Neuronal stem cell (in vitro differentiated cells): ENCODE measurements around the gene CCDC15.
A peak's percentile ranks its signal among the peaks of the same experiment; 100 is the strongest.

Experiments used
- DNase-seq: peaks from one replicate; pipeline ENCODE4 v3.0.0-alpha.2; 2013; ENCODE audit warnings: low spot score
- H2AFZ ChIP-seq: one replicate; pipeline ENCODE4 v1.6.1; 2013; ENCODE audit warnings: mild to moderate bottlenecking, low read length, inconsistent platforms
- H2AK5ac ChIP-seq: 2 replicates; pipeline ENCODE4 v1.6.1; 2013; ENCODE audit warnings: low read depth, mild to moderate bottlenecking, inconsistent platforms, low read length, moderate library complexity, mixed read lengths
- H2BK120ac ChIP-seq: 2 replicates; pipeline ENCODE4 v1.6.1; 2013; ENCODE audit warnings: low read depth, mild to moderate bottlenecking, inconsistent platforms, low read length, moderate library complexity, mixed read lengths
- H2BK12ac ChIP-seq: one replicate; pipeline ENCODE4 v1.6.1; 2013; ENCODE audit warnings: low read length, inconsistent platforms
- H2BK15ac ChIP-seq: 2 replicates; pipeline ENCODE4 v1.6.1; 2013; ENCODE audit warnings: mild to moderate bottlenecking, low read length, inconsistent platforms, mixed read lengths
- H2BK5ac ChIP-seq: one replicate; pipeline ENCODE4 v1.6.1; 2013; ENCODE audit warnings: inconsistent platforms, mild to moderate bottlenecking, low read length, moderate library complexity
- H3K14ac ChIP-seq: one replicate; pipeline ENCODE4 v1.6.1; 2013; ENCODE audit warnings: low read length, inconsistent platforms
- H3K18ac ChIP-seq: 2 replicates; pipeline ENCODE4 v1.6.1; 2013; ENCODE audit warnings: low read length, inconsistent platforms
- H3K23ac ChIP-seq: 2 replicates; pipeline ENCODE4 v1.6.1; 2013; ENCODE audit warnings: low read depth, mild to moderate bottlenecking, mixed read lengths, low read length, inconsistent platforms; ENCODE audit not compliant: poor library complexity
- H3K27ac ChIP-seq: replicated peaks from 3 replicates; pipeline ENCODE4 v1.5.1; 2013; ENCODE audit warnings: low read length, inconsistent platforms
- H3K27me3 ChIP-seq, 3 experiments: 2 replicates each; pipeline ENCODE4 v1.6.1; 2013; ENCODE audit warnings: low read length in 3 of 3, mild to moderate bottlenecking in 2 of 3, inconsistent platforms in 1 of 3, low read depth in 1 of 3, mixed read lengths in 1 of 3, moderate library complexity in 1 of 3; ENCODE audit not compliant: control insufficient read depth in 3 of 3, insufficient read depth in 3 of 3
- H3K36me3 ChIP-seq, 2 donors: replicated peaks in 1 of 2; 2 replicates each; pipeline ENCODE4 v1.6.1; 2013; ENCODE audit warnings: low read length in 2 of 2; ENCODE audit not compliant: control insufficient read depth in 2 of 2, insufficient read depth in 2 of 2
- H3K4ac ChIP-seq: 2 replicates; pipeline ENCODE4 v1.6.1; 2013; ENCODE audit warnings: inconsistent platforms, mild to moderate bottlenecking, low read length, moderate library complexity
- H3K4me1 ChIP-seq, 2 donors: 1 replicate in 1 of 2; 2 replicates in 1 of 2; pipeline ENCODE4 v1.6.1; 2013; ENCODE audit warnings: low read length in 2 of 2, low read depth in 1 of 2; ENCODE audit not compliant: control insufficient read depth in 2 of 2, insufficient read depth in 1 of 2
- H3K4me2 ChIP-seq: one replicate; pipeline ENCODE4 v1.6.1; 2013; ENCODE audit warnings: mild to moderate bottlenecking, low read length, inconsistent platforms; ENCODE audit not compliant: insufficient read depth, poor library complexity, severe bottlenecking
- H3K4me3 ChIP-seq, 2 donors: 2 replicates each; pipeline ENCODE4 v1.5.1; 2013; ENCODE audit warnings: low read length in 2 of 2, mild to moderate bottlenecking in 2 of 2, inconsistent platforms in 1 of 2, moderate library complexity in 1 of 2
- H3K79me1 ChIP-seq: one replicate; pipeline ENCODE4 v1.6.1; 2013; ENCODE audit warnings: low read depth, mild to moderate bottlenecking, inconsistent platforms, low read length, moderate library complexity
- H3K9ac ChIP-seq: one replicate; pipeline ENCODE4 v1.6.1; 2013; ENCODE audit warnings: mild to moderate bottlenecking, low read depth, low read length, inconsistent platforms; ENCODE audit not compliant: poor library complexity
- H3K9me3 ChIP-seq, 2 donors: replicated peaks in 1 of 2; 2 replicates each; pipeline versions ENCODE3 to v1.6.1; 2013; ENCODE audit warnings: low read length in 2 of 2, mild to moderate bottlenecking in 2 of 2, inconsistent platforms in 1 of 2, low read depth in 1 of 2, mixed read lengths in 1 of 2, moderate library complexity in 1 of 2; ENCODE audit not compliant: control insufficient read depth in 2 of 2, insufficient read depth in 1 of 2
- H4K8ac ChIP-seq: one replicate; pipeline ENCODE4 v1.6.1; 2013; ENCODE audit warnings: low read depth, mild to moderate bottlenecking, inconsistent platforms, low read length, moderate library complexity
- H4K91ac ChIP-seq: one replicate; pipeline ENCODE4 v1.6.1; 2013; ENCODE audit warnings: low read length, low read depth, mild to moderate bottlenecking, inconsistent platforms; ENCODE audit not compliant: poor library complexity
- WGBS, 2 donors: extraction: QIAGEN DNeasy Blood & Tissue Kit; methylation state at CpG; one replicate each; pipeline ENCODE4 v1.1.7; 2013; ENCODE audit warnings: missing lambda C conversion rate in 2 of 2, mixed read lengths in 1 of 2; ENCODE audit not compliant: insufficient read length in 2 of 2, insufficient replicate concordance in 1 of 2; ENCODE audit errors: extremely low coverage in 2 of 2; 5-methylcytosine and 5-hydroxymethylcytosine counted together

Gene CCDC15

GRCh38 chr11:124930799-124931198, 23.2 kb upstream of the CCDC15 start:
- H2BK15ac ChIP-seq = no peak overlapping the region

GRCh38 chr11:124934862-124935547, 19.0 kb upstream of the CCDC15 start:
- no peak overlapping the region for H3K18ac ChIP-seq
- H2BK5ac ChIP-seq = no peak overlapping the region
- no peak overlapping the region for H2BK12ac ChIP-seq
- no peak overlapping the region for H2AK5ac ChIP-seq
- no peak for DNase-seq
- H3K27ac ChIP-seq = no peak overlapping the region
- no peak overlapping the region for H4K8ac ChIP-seq
- no peak overlapping the region for H3K14ac ChIP-seq
- no peaks in the 10 kb centered on the region for H3K79me1 ChIP-seq
- H2BK120ac ChIP-seq = no peak overlapping the region
- no peak overlapping the region for H2AFZ ChIP-seq
- H3K27me3 ChIP-seq = peaks cover 0 to 42% (median 0%) of the 10 kb centered on the region in 3 experiments
- H3K4me1 ChIP-seq = peaks cover 3 to 7% of the 10 kb centered on the region in 2 donors
- H3K4ac ChIP-seq = no peak overlapping the region
- no peak overlapping the region for H3K4me3 ChIP-seq
- no peak overlapping the region for H2BK15ac ChIP-seq
- no CpG with 5 or more reads among the region's 4 CpGs for WGBS, 2 donors
- H4K91ac ChIP-seq = no peak overlapping the region
- H3K36me3 ChIP-seq = no peaks in the 10 kb centered on the region
- H3K23ac ChIP-seq = no peak overlapping the region
- H3K9me3 ChIP-seq = no peaks in the 10 kb centered on the region
- H3K9ac ChIP-seq = no peak overlapping the region
- no peak overlapping the region for H3K4me2 ChIP-seq

More at GRCh38 chr11:124930799-124931198, 23.2 kb upstream of the CCDC15 start:
- Histone ChIP-seq H2AFZ (no peak overlapping the region), H3K23ac (no peak overlapping the region), H3K9ac (no peak overlapping the region), H3K4ac (no peak overlapping the region), H4K91ac (no peak overlapping the region), H2AK5ac (no peak overlapping the region), H3K27ac (no peak overlapping the region), H2BK120ac (no peak overlapping the region), H3K4me2 (no peak overlapping the region), H3K27me3 (peaks cover 0 to 38% (median 0%) of the 10 kb centered on the region in 3 experiments), H2BK5ac (no peak overlapping the region), H2BK12ac (no peak overlapping the region), H3K79me1 (no peaks in the 10 kb centered on the region), H3K4me3 (no peak overlapping the region), H4K8ac (no peak overlapping the region), H3K18ac (no peak overlapping the region), H3K9me3 (no peaks in the 10 kb centered on the region), H3K14ac (no peak overlapping the region), H3K4me1 (peaks cover 0 to 5% of the 10 kb centered on the region in 2 donors), H3K36me3 (no peaks in the 10 kb centered on the region)
- WGBS, 2 donors = no CpG with 5 or more reads among the region's 3 CpGs
- no peak for DNase-seq

DNA sequence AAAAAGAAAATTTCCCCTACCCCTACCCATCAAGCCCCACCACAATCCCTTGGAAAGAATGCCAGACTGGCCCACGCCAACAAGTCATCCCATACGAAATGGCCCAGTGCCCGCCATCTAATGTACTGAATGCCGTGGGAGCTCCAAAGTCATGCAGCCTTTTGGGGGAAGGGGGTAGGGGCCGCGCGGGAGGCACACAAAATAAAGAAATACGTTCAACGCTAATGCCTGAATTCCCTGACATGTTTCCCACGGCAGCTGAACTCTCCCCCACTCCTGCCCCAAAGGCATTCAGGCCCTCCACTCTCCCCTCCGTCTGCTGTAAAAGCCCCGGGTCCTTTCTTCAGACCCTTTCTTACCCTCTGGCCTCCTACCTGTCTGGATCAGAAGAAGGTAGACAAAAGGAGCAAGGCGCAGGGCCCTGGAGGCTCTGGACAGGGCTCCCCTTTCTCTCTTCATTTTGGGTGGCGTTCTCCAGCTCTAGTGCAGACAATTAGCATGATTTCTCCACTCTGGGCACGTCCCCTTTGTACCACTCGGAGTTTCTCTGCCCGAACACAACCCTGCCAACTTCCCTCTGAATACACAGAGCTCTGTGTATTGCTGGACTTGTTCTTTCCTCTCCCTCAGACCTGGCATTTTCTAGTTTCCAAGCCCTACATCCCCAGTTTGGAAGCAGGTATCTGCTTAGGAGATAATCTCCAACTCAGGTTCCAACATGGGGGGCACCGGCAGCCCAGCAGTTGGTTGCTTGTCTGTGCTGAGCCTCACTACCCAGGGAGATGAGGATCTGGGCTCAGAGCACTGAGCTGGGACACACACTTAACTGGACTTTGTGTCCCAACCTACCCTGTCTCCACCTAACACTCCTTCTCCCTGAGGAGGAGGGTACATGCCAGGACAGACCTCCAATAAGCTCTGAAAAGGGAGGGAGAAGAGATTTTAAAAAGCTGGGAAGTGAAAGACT, 18.2 kb upstream of the CCDC15 start, which contains the start of gene HEPACAM:
HEPACAM (minus strand) TSS at position 500 of the 967 bp plus-strand sequence; CDS start at position 459, 41 bp downstream.
- H4K91ac ChIP-seq = no peak within 1 kb of the TSS
- no peak within 1 kb of the TSS for H2BK120ac ChIP-seq
- H3K36me3 ChIP-seq = no peaks in the 10 kb centered on the region
- H3K4me1 ChIP-seq = peaks cover 3 to 7% of the 10 kb centered on the region in 2 donors
- H3K4ac ChIP-seq = no peak within 1 kb of the TSS
- no peak within 1 kb of the TSS for H4K8ac ChIP-seq
- DNase-seq = no peak
- no peak within 1 kb of the TSS for H3K14ac ChIP-seq
- H3K9ac ChIP-seq = no peak within 1 kb of the TSS
- H2AK5ac ChIP-seq = no peak within 1 kb of the TSS
- no peak within 1 kb of the TSS for H2BK12ac ChIP-seq
- H3K18ac ChIP-seq = peak within 1 kb of the TSS; percentile 4
- no peak within 1 kb of the TSS for H2AFZ ChIP-seq
- H3K4me2 ChIP-seq = no peak within 1 kb of the TSS
- H3K9me3 ChIP-seq = no peaks in the 10 kb centered on the region
- WGBS, 2 donors = no CpG with 5 or more reads among the region's 18 CpGs
- no peak within 1 kb of the TSS for H3K27ac ChIP-seq
- H3K4me3 ChIP-seq = no peak within 1 kb of the TSS
- no peak within 1 kb of the TSS for H3K23ac ChIP-seq
- H2BK15ac ChIP-seq = no peak within 1 kb of the TSS
- no peak within 1 kb of the TSS for H2BK5ac ChIP-seq
- no peaks in the 10 kb centered on the region for H3K79me1 ChIP-seq
- peaks cover 0 to 36% (median 0%) of the 10 kb centered on the region in 3 experiments for H3K27me3 ChIP-seq
